ENCODE results near the gene TSPEAR.
"Not testable (repeated sequence)": the region's sequence is repeated elsewhere in the genome, so short reads cannot be mapped to it uniquely, and the experiment has no call there.

The TSPEAR gene

GRCh38 chr21:44601596-44602462 lies 109.5 kb downstream of the TSPEAR start:
- no peak for DNase-seq

DNA sequence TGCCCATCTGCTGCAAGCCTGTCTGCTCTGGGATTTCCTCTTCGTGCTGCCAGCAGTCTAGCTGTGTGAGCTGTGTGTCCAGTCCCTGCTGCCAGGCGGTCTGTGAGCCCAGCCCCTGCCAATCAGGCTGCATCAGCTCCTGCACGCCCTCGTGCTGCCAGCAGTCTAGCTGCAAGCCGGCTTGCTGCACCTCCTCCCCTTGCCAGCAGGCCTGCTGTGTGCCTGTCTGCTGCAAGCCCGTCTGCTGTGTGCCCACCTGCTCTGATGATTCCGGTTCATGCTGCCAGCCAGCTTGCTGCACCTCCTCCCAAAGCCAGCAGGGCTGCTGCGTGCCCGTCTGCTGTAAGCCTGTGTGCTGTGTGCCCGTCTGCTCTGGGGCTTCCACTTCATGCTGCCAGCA lies 110.3 kb downstream of the TSPEAR start:
- DNase-seq: not testable (repeated sequence)

DNA sequence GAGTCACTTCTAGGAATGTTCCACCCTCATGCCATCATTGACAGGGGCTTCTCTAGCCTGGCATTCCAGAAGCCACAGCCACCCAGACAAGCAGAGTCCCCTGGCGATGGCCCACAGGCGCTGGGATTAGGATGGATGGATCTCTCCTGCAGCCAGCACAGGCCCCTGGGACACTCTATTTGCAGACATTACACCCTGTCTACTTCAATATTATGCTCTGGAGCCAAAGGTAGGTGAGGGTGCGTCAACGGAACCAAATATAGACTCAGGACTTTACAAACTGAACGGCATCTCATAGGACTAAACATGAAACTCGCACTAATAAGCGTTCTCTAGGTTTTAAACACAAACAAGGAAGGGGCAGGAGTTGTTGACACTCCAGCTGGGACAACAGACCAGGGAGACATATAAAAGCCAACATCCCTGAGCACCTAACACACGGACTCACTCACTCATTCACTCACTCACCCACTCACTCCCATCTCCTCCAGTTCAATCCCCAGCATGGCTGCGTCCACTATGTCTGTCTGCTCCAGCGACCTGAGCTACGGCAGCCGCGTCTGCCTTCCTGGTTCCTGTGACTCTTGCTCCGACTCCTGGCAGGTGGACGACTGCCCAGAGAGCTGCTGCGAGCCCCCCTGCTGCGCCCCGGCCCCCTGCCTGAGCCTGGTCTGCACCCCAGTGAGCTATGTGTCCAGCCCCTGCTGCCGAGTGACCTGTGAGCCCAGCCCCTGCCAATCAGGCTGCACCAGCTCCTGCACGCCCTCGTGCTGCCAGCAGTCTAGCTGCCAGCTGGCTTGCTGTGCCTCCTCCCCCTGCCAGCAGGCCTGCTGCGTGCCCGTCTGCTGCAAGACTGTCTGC lies 111.0 kb downstream of the TSPEAR start, which contains the start of gene KRTAP10-7:
TSS of gene KRTAP10-7 (plus strand) at position 480 of the 861 bp plus-strand sequence. CDS start at position 505, 25 bp downstream.
- not testable (repeated sequence) for DNase-seq

DNA sequence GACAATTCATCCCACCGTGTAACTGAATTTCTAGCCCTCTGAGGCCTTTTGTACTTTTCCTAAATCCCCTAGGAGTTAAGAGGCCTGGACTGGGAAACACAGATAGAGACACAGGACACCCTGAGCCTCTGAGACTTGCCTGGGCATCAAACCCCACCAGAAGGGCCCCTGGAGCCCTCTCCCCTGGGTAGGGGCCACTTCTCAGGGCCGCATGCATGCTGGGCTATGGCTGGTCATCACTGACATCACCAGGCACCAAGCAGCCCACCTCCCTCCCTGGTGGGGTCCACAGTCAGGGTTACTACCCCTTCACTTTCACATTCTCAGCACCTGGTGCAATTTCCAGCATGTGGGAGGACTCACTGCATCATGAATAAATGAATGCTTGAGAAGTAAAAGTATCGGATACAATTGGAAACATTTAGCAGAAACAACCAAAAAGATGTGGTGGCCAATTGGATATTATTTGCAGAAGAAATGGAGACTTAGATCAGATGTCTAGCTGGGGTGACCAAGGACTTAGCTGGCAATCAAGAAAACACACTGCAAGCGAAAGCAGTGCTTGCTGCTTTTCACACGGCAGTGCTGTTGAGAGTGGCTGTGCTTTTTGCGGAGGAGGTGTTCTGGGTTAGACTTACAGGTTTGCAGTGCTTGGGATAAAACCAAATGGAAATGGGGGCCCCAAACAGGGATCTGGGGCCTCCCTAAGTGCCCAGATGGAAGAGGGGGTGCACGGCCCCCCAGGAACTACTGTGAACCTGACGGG lies 111.9 kb downstream of the TSPEAR start:
- no peak for DNase-seq

DNA sequence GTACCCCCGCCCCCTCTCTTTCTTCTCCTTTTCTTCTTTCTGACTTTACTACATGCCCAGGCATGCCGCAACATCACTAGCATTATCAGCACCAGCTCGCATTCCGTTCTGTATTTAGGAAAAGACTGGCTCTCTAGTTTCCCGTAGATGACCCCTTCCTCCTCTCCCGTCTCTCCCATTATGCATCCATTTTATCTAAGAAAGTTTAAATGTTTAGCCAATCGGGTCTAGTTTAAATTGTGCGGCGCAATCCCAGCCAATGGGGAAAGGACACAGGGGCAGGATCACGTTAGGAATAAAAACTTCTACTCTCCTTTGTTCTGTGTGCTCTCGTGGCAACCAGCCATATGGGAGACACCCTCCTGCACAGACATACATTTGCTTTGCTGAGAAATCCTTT lies 113.3 kb downstream of the TSPEAR start:
- DNase-seq: no peak

GRCh38 chr21:44596068-44596725 lies 115.2 kb downstream of the TSPEAR start:
- no peak for DNase-seq

- DNase-seq: no peak
Measured at GRCh38 chr21:44595524-44595923, 115.8 kb downstream of the TSPEAR start.

DNA sequence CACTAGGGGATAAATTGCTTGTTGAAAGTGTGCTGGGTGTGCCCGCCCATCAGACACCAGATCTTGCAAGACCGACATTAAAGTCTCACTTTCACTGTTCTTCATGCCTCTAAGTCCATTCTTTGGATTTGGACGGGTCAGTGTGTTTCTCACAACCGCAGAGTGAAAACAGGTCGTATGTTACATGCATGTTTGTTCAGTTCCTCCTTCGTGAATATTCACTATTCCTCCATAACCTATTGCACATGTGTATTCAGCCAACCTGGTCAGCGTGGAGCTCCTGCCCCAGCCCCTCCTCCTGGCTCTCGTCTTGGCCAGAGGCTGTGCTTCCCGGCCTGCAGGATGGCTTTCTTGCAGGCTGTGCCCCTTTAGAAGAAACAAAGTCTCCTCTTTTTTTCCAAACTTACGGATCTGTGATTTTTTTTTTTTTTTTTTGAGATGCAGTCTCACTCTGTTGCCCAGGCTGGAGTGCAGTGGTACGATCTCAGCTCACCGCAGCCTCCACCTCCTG lies 116.9 kb downstream of the TSPEAR start:
- no peak for DNase-seq

- no peak for DNase-seq
Measured at GRCh38 chr21:44593598-44594405, 117.6 kb downstream of the TSPEAR start.

DNA sequence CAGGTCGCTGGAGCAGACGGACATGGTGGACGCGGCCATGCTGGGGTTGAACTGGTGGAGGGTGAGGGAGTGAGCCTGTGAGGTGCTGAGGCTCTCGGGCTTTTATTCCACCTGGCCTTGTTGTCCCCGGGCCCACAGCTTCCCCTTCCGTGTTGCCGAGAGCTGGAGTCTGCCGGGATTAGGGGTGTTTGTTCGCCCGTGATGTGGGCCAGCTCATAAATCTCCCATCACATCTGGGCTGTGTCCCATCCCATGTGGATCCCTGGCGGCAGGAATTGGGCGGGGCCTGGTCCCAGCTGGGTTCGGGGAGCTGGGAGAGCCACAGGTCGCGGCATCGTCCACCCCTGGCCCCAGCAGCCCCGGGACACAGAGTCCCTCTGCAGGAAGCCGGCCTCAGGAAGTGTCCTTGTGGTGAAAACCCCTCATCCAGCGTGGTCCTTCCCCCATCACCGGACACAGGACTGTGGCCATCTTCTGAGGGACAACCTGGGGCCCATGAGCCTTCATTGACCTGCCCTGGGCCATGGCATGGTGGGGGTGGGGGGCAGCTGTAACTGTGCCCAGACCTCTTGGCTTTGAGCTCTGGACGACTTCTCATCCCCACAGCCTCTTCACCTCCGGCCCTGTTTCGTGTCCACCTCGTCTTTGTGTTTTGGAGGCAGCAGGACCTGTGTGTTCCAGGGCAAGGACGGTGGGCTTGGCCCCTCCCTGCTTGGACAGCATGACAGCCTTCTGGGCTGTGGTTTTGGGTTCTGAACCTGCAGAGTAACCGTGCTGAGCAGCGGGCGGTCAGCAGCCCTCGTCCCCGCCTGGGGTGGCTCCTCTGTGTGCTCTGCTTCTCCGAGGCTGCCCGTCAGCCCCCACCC lies 118.7 kb downstream of the TSPEAR start, which contains the start of gene KRTAP10-6:
TSS of gene KRTAP10-6 (minus strand) at position 60 of the 866 bp plus-strand sequence. CDS start at position 39, 21 bp downstream.
- DNase-seq: no peak

GRCh38 chr21:44591801-44592130 lies 119.6 kb downstream of the TSPEAR start:
- DNase-seq: not testable (repeated sequence)

GRCh38 chr21:44590897-44591800 lies 120.2 kb downstream of the TSPEAR start:
- not testable (repeated sequence) for DNase-seq

DNA sequence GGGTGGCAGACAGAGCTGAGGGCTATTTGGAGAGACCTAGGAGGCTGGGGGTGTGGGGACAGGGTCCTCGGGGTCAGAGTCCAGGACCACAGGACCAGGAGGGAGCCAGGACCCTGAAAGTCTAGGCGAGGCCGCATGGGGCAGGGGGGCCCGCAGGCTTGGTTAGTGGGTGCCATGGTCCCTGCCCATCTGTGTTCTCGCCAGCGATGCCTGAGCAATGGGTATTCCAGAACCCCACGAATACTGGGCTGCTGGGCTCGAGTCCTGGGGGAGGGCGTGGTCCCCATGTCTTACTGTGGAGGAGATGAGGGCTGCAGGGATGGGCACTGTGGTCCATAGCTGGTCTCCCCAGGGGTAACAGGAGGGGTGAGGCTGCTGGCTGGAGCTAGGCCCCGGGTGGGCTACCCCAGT lies 121.1 kb downstream of the TSPEAR start:
- no peak for DNase-seq

DNA sequence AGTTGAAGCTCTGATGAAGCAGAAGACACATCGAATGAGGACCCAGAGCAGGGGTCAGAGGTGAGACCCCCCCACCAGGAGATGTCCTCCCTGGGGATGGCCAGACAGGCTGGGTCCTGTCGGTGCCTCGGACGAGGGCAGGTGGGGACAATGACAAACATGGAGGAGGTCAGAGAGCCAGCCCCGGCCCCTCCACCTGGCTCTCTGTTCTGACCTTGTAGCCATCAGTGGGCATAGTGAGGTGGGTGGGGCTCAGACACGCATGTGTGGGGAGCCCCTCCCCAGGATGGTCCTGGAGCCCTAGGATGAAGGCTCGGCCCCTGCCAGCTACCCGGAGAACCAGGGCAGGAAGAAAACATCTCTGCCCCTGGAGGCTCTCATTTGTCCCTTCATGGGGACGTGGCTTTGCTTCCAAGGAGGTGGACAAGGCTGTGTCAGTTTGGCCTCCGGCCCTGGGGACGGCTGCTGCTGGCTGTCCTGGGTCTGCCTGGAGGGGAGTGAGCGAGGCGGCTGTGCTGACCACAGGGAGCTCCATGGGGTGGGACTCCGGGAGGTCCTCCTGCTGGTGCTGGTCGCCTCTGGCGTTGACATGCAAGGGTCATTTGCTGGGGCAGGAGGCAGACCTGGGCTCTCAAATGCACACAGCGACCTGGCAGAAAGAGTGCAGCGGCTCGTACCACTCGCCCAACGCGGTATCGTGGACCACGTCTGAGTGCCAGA lies 121.6 kb downstream of the TSPEAR start:
- no peak for DNase-seq

- no peak for DNase-seq
Measured at GRCh38 chr21:44589094-44589493, 122.3 kb downstream of the TSPEAR start.

- DNase-seq: no peak
Measured at GRCh38 chr21:44585892-44586291, 125.5 kb downstream of the TSPEAR start.

GRCh38 chr21:44583800-44584147 lies 127.6 kb downstream of the TSPEAR start:
- DNase-seq: no peak
